ENCODE data around the gene ZNF584. TPM values are rescaled to one million over a fixed set of nuclear protein-coding genes. Genes with fewer than 3 reads are reported as not detected.
"Not testable (repeated sequence)": the region's sequence is repeated elsewhere in the genome, so short reads cannot be mapped to it uniquely, and the experiment has no call there.

ZNF584 gene
- polyA plus RNA-seq, 2 of the 4 experiments (the other 2 are of a cell fraction) = 15.6 to 18.2 TPM

DNA sequence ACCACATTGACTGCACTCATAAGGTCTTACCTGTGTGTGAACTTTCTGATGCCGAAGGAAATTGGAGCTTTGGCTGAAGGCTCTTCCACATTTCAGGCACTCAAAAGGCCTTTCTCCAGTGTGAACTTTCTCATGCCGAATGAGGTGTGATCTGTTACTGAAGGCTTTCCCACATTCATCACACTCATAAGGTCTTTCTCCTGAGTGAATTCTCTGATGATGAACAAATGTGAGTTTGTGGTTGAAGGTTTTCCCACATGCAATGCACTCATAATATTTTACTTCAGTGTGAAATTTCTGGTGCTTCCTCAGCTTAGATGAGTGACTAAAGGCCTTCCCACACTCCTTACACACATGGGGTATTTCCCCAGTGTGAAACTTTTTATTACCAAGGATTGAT is 25.8 kb downstream of the ZNF584 start:
- CTCF ChIA-PET = interaction anchor here (0.8 to 1.8 kb wide), 3 partner anchors 9 to 32 kb away, joined by 3 to 5 read pairs (median 4); no protein-coding TSS in a partner anchor
- DNase-seq (ENCODE audit: low read depth in 1 of 2, low spot score in 1 of 2) (peak in 1 of 2 experiments; percentile 31), FAIRE-seq (no peak), ATAC-seq (no peak)
- Histone ChIP-seq H3K4me2 (no peak overlapping the region), H3K4me3 (no peak overlapping the region), H3K27ac (no peak overlapping the region), H3K9me3 (peaks cover 96% of the 10 kb centered on the region), H3K4me1 (no peaks in the 10 kb centered on the region)
- POLR2A ChIA-PET = no interaction called here
- WGBS (ENCODE audit: missing lambda C conversion rate) = 71% methylated on average over 2 of the region's 2 CpGs
- TF ChIP-seq POLR2AphosphoS2 (conservative IDR thresholded peaks at IDR 0.05; ENCODE audit: low read length) (no peak), GATA3 (IDR thresholded peaks at IDR 0.05; ENCODE audit: borderline replicate concordance) (no peak), EHF (CRISPR knock-in tag; IDR thresholded peaks at IDR 0.05) (no peak)
- TF ChIP-seq, protein P1, sequence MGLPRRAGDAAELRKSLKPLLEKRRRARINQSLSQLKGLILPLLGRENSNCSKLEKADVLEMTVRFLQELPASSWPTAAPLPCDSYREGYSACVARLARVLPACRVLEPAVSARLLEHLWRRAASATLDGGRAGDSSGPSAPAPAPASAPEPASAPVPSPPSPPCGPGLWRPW (IDR thresholded peaks at IDR 0.05) = no peak

DNA sequence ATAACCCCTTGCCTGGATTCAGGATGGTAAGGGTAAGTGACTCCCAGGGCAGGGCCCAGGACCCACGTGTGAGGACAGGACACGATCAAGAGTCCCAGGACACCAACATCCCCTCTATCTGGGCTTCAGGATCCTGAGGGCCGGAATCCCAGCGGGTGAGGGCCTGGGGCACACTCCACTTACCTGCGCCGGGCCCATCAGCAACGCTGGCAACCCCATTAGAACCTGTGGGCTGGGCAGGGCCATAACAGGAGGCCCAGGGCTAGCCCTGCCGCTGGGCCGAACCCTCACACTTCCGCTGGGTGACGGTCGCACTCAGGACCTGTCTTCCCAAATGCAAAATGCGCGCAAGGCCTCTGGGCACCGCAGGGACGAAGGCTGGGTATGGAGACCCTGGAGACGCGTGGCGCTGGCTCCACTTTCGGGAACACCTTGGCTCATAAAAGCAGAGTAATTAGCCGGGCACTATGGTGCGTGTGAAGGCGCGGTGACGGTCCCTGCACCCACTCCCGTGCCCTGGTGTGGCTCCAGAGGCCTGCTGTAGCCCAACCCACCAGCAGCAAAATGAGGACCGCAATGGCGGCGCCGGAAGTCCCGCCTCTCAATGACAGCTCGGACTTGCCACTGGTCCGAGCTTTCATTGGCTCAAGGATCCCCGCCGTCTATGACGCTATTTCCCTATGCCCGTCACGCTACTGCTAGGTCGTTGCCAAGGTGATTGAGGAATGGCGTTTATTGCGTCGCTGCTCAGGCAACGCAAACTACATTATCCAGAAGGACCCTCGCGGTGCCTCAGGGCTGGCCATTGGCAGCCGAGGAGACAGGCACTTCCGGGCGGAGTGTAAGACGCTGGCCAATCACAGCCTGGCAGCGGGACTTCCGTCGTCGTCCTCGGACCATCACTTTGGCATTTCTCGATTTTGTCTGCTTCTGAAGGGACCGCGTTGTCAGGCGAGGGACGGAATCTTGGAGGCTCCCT is 31.4 kb downstream of the ZNF584 start, which contains the start of gene ZNF132:
ZNF132 (minus strand) TSS at position 578 of the 979 bp plus-strand sequence; CDS start at position 246, 332 bp downstream.
- no peaks in the 10 kb centered on the region for H3K4me1 ChIP-seq
- 0 out of 3 replicates have a peak within 1 kb of the TSS, but pooled peaks have one; percentile 8 for H3K4me3 ChIP-seq
- ATAC-seq (peak; percentile 45 to 76; a peak in 3 of 6 replicates), DNase-seq (ENCODE audit: low read depth in 1 of 2, low spot score in 1 of 2) (peak; percentile 44 to 85), FAIRE-seq (no peak)
- 60% methylated on average over 55 of the region's 59 CpGs for WGBS (ENCODE audit: missing lambda C conversion rate)
- H3K4me2 ChIP-seq = 0 out of 3 replicates have a peak within 1 kb of the TSS, but pooled peaks have one; percentile 14
- ChIA-PET POLR2A (no interaction called here), CTCF (interaction anchor here (1.7 kb wide), 1 partner anchor 78 kb away, joined by 4 read pairs; no protein-coding TSS in a partner anchor)
- H3K27ac ChIP-seq = no peak within 1 kb of the TSS
- TF ChIP-seq HEYL (CRISPR knock-in tag; IDR thresholded peaks at IDR 0.05) = no peak
- TF ChIP-seq, protein P2, sequence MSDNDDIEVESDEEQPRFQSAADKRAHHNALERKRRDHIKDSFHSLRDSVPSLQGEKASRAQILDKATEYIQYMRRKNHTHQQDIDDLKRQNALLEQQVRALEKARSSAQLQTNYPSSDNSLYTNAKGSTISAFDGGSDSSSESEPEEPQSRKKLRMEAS (IDR thresholded peaks at IDR 0.05) = peak; percentile 35; the same call in 1 of the 2 replicates
- H3K9me3 ChIP-seq = peaks cover 82% of the 10 kb centered on the region

DNA sequence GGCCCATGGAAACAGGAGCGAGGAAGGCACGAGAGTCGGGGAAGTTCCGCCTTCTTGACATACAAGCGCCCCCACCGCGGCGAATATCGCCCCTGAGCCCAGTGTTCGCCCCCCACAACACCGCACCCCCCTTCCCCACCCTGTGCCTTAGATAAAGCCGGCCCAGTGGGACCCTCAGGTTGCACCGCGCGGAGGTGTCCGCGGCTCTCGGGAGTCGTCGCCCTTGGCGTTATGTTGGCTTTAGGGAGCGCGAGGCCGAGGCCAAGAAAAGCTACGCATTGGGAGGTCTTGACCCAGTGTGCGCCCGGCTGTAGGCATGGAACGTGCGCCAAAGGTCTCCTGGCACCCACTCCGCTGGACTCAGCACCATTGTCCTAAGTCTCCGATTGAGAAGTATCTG is 32.1 kb downstream of the ZNF584 start:
- H3K4me2 ChIP-seq = no peak overlapping the region
- TF ChIP-seq HOXA7 (CRISPR knock-in tag; IDR thresholded peaks at IDR 0.05) (no peak), EP300 (IDR thresholded peaks at IDR 0.05) (no peak), GATA3 (IDR thresholded peaks at IDR 0.05; ENCODE audit: borderline replicate concordance) (no peak), TFCP2L1 (CRISPR knock-in tag; IDR thresholded peaks at IDR 0.05) (no peak), SREBF2 (IDR thresholded peaks at IDR 0.05) (no peak), FOSL2 (IDR thresholded peaks at IDR 0.05) (no peak), FOSL2 (CRISPR knock-in tag; IDR thresholded peaks at IDR 0.05) (no peak), CBX2 (IDR thresholded peaks at IDR 0.05; ENCODE audit: borderline replicate concordance, low read depth) (no peak), KDM1A (IDR thresholded peaks at IDR 0.05; ENCODE audit: low read depth) (no peak), MAFK (IDR thresholded peaks at IDR 0.05; ENCODE audit: partially characterized antibody) (no peak), POLR2AphosphoS2 (conservative IDR thresholded peaks at IDR 0.05; ENCODE audit: low read length) (no peak), EHMT2 (IDR thresholded peaks at IDR 0.05; ENCODE audit: low read depth) (no peak)
- TF ChIP-seq, protein P3, sequence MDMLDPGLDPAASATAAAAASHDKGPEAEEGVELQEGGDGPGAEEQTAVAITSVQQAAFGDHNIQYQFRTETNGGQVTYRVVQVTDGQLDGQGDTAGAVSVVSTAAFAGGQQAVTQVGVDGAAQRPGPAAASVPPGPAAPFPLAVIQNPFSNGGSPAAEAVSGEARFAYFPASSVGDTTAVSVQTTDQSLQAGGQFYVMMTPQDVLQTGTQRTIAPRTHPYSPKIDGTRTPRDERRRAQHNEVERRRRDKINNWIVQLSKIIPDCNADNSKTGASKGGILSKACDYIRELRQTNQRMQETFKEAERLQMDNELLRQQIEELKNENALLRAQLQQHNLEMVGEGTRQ (IDR thresholded peaks at IDR 0.05) = no peak
- TF ChIP-seq, protein P4, sequence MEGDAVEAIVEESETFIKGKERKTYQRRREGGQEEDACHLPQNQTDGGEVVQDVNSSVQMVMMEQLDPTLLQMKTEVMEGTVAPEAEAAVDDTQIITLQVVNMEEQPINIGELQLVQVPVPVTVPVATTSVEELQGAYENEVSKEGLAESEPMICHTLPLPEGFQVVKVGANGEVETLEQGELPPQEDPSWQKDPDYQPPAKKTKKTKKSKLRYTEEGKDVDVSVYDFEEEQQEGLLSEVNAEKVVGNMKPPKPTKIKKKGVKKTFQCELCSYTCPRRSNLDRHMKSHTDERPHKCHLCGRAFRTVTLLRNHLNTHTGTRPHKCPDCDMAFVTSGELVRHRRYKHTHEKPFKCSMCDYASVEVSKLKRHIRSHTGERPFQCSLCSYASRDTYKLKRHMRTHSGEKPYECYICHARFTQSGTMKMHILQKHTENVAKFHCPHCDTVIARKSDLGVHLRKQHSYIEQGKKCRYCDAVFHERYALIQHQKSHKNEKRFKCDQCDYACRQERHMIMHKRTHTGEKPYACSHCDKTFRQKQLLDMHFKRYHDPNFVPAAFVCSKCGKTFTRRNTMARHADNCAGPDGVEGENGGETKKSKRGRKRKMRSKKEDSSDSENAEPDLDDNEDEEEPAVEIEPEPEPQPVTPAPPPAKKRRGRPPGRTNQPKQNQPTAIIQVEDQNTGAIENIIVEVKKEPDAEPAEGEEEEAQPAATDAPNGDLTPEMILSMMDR (IDR thresholded peaks at IDR 0.05) = no peak
- FAIRE-seq = no peak
- H3K4me3 ChIP-seq = no peak overlapping the region
- WGBS (ENCODE audit: missing lambda C conversion rate) = 83% methylated on average over 31 of the region's 31 CpGs
- CTCF ChIA-PET = no interaction called here
- H3K27ac ChIP-seq = no peak overlapping the region
- no peaks in the 10 kb centered on the region for H3K4me1 ChIP-seq
- POLR2A ChIA-PET = no interaction called here
- peaks cover 75% of the 10 kb centered on the region for H3K9me3 ChIP-seq
- no peak for DNase-seq (ENCODE audit: low read depth in 1 of 2, low spot score in 1 of 2)
- no peak for ATAC-seq

DNA sequence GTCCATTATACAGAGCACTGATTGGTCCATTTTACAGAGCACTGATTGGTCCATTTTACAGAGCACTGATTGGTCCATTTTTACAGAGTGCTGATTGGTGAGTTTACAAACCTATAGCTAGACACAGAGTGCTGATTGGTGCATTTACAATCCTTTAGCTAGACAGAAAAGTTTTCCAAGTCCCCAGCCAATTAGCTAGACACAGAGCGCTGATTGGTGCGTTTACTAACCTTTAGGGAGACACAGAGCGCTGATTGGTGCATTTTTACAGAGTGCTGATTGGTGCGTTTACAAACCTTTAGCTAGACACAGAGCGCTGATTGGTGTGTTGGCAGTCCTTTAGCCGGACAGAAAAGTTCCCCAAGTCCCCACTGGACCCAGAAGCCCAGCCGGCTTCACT is 34.5 kb downstream of the ZNF584 start:
- DNase-seq (ENCODE audit: low read depth in 1 of 2, low spot score in 1 of 2); FAIRE-seq; ATAC-seq; H3K4me2 ChIP-seq; H3K4me1 ChIP-seq; H3K27ac ChIP-seq; H3K4me3 ChIP-seq: not testable (repeated sequence)
- CTCF ChIA-PET = interaction anchor here (1.0 to 1.8 kb wide), 5 partner anchors 8 to 77 kb away, joined by 3 to 6 read pairs (median 4); partner anchors contain the start of gene ZBTB45
- POLR2A ChIA-PET = interaction anchor here (0.8 kb wide), 1 partner anchor 13 kb away, joined by 3 read pairs; no protein-coding TSS in a partner anchor
- WGBS (ENCODE audit: missing lambda C conversion rate) = 47% methylated on average over 7 of the region's 7 CpGs
- peaks cover 68% of the 10 kb centered on the region for H3K9me3 ChIP-seq
